ENCODE results near the gene C16orf92. TPM values are rescaled to one million over a fixed set of nuclear protein-coding genes. Genes with fewer than 3 reads are reported as not detected.
"Not testable (repeated sequence)": the region's sequence is repeated elsewhere in the genome, so short reads cannot be mapped to it uniquely, and the experiment has no call there.

C16orf92 gene
- total and polyA plus RNA-seq, 2 of the 8 experiments (the other 6 are each of a cell fraction or from before 2014, with no cell fraction given), result not detected

- ChIA-PET POLR2A (ENCODE audit: partially characterized antibody) (interaction anchor here (0.7 to 0.8 kb wide), 2 partner anchors 9 to 20 kb away, joined by 3 to 4 read pairs; partner anchors contain the start of gene TLCD3B), CTCF (ENCODE audit: partially characterized antibody) (interaction anchor here (0.8 to 2.8 kb wide), 4 partner anchors 9 to 192 kb away, joined by 3 to 12 read pairs (median 4); partner anchors contain the start of gene TLCD3B)
- H3K23me2 ChIP-seq (ENCODE audit: low read depth, low read length); H3K4me3 ChIP-seq (ENCODE audit: extremely low read depth in 1 of 4, insufficient read depth in 2 of 4, low read depth in 3 of 4, low read length in 4 of 4); H3K14ac ChIP-seq (ENCODE audit: insufficient read length); H4K91ac ChIP-seq (replicated peaks; ENCODE audit: insufficient read length, low read length); H4K20me1 ChIP-seq (replicated peaks in 1 of 2; ENCODE audit: control insufficient read depth in 1 of 2, insufficient read depth in 2 of 2, low read length in 2 of 2); H3K4me2 ChIP-seq (ENCODE audit: insufficient read depth in 1 of 2, low read depth in 2 of 2, low read length in 2 of 2); H3K79me1 ChIP-seq (ENCODE audit: low read depth, low read length); H3K4me1 ChIP-seq (replicated peaks in 1 of 4; ENCODE audit: control insufficient read depth in 3 of 4, insufficient read depth in 4 of 4, low read length in 3 of 4); H3K36me3 ChIP-seq (ENCODE audit: control insufficient read depth in 2 of 4, insufficient read depth in 4 of 4, low read length in 3 of 4); H2AFZ ChIP-seq (ENCODE audit: low read length); H4K5ac ChIP-seq (ENCODE audit: insufficient read length, low read depth, low read length); H3K23ac ChIP-seq (ENCODE audit: insufficient read length); H2BK12ac ChIP-seq (ENCODE audit: low read depth, low read length); H2AK5ac ChIP-seq (ENCODE audit: low read depth, low read length); H3K79me2 ChIP-seq (ENCODE audit: control insufficient read depth in 1 of 2, insufficient read depth in 2 of 2, low read length in 2 of 2); H3K27me3 ChIP-seq (replicated peaks in 1 of 4; ENCODE audit: control insufficient read depth in 3 of 4, extremely low read depth in 1 of 4, insufficient read depth in 3 of 4, low read length in 3 of 4); H2BK5ac ChIP-seq (ENCODE audit: low read depth, low read length); H3K9me3 ChIP-seq (ENCODE audit: insufficient read depth in 2 of 2, low read depth in 1 of 2, low read length in 1 of 2); H4K8ac ChIP-seq (ENCODE audit: extremely low read depth, insufficient read depth, low read length); H3K9ac ChIP-seq (replicated peaks in 1 of 4; ENCODE audit: extremely low read depth in 1 of 4, low read depth in 3 of 4, low read length in 3 of 4); H2BK15ac ChIP-seq (ENCODE audit: low read length); H2BK20ac ChIP-seq (ENCODE audit: low read length); H3K27ac ChIP-seq (ENCODE audit: low read depth, low read length); H3K18ac ChIP-seq (ENCODE audit: extremely low read depth, low read length); H2BK120ac ChIP-seq (replicated peaks; ENCODE audit: low read depth, low read length); H3K56ac ChIP-seq (replicated peaks; ENCODE audit: insufficient read length, low read depth, low read length); H3K4ac ChIP-seq (replicated peaks; ENCODE audit: insufficient read length, low read depth, low read length); DNase-seq (ENCODE audit: low read depth in 1 of 2, low spot score in 2 of 2); FAIRE-seq: not testable (repeated sequence)
- WGBS, 2 experiments (ENCODE audit: extremely low coverage in 1 of 2, insufficient coverage in 1 of 2, insufficient read length in 1 of 2, insufficient replicate concordance in 2 of 2, low coverage in 1 of 2, low lambda C conversion rate in 2 of 2, missing lambda C conversion rate in 1 of 2), result 81% methylated on average over 5 of the region's 5 CpGs; no CpG with 5 or more reads in 1 of the 2 experiments
These were observed 17.7 kb downstream of the C16orf92 start for GRCh38 chr16:30040690-30041089.

Data from H1 (cell line).